Esophagus (tissue), 2 donors: ENCODE results near the gene PNLIPRP3. TPM values are rescaled to one million over a fixed set of nuclear protein-coding genes. Genes with fewer than 3 reads are reported as not detected.

Experiments
- H3K27ac ChIP-seq, 2 donors: one replicate each; pipeline ENCODE4 v1.5.1; 2013; ENCODE audit warnings: low read depth in 2 of 2, mild to moderate bottlenecking in 2 of 2, inconsistent platforms in 1 of 2, low read length in 1 of 2, moderate library complexity in 1 of 2
- H3K27me3 ChIP-seq, 2 donors: one replicate each; pipeline ENCODE4 v1.6.1; 2013; ENCODE audit warnings: low read length in 2 of 2, control low read depth in 1 of 2, mild to moderate bottlenecking in 1 of 2; ENCODE audit not compliant: insufficient read depth in 2 of 2, control insufficient read depth in 1 of 2
- H3K36me3 ChIP-seq, 2 donors: one replicate each; pipeline ENCODE4 v1.6.1; 2013; ENCODE audit warnings: low read length in 1 of 2; ENCODE audit not compliant: control insufficient read depth in 2 of 2, insufficient read depth in 2 of 2
- H3K4me1 ChIP-seq, 2 donors: one replicate each; pipeline ENCODE4 v1.6.1; 2013; ENCODE audit warnings: low read length in 1 of 2; ENCODE audit not compliant: control insufficient read depth in 2 of 2, insufficient read depth in 2 of 2
- H3K4me3 ChIP-seq, 2 donors: one replicate each; pipeline ENCODE4 v1.5.1; 2013; ENCODE audit warnings: low read length in 2 of 2, mild to moderate bottlenecking in 2 of 2, low read depth in 1 of 2, moderate library complexity in 1 of 2
- H3K9me3 ChIP-seq, 2 donors: one replicate each; pipeline ENCODE4 v1.6.1; 2013; ENCODE audit warnings: mild to moderate bottlenecking in 2 of 2, low read depth in 1 of 2, low read length in 1 of 2, moderate library complexity in 1 of 2; ENCODE audit not compliant: control insufficient read depth in 2 of 2, insufficient read depth in 1 of 2
- WGBS, 2 donors: extraction: QIAGEN DNeasy Blood & Tissue Kit; methylation state at CpG; one replicate each; pipeline ENCODE4 v1.1.7; 2013; 5-methylcytosine and 5-hydroxymethylcytosine counted together
- polyA plus RNA-seq, 2 donors: library from polyadenylated mRNA; stranded (reverse); fragments of 200-250 nt; gene quantifications; one replicate each; pipeline ENCODE4 v1.2.3, GENCODE V29; 2013
- donor health status: healthy with polysubstance abuse.
- donor health status: Bipolar disorder and iron deficiency.

PNLIPRP3 gene
- polyA plus RNA-seq, 2 donors: 2.6 to 7.9 TPM

DNA sequence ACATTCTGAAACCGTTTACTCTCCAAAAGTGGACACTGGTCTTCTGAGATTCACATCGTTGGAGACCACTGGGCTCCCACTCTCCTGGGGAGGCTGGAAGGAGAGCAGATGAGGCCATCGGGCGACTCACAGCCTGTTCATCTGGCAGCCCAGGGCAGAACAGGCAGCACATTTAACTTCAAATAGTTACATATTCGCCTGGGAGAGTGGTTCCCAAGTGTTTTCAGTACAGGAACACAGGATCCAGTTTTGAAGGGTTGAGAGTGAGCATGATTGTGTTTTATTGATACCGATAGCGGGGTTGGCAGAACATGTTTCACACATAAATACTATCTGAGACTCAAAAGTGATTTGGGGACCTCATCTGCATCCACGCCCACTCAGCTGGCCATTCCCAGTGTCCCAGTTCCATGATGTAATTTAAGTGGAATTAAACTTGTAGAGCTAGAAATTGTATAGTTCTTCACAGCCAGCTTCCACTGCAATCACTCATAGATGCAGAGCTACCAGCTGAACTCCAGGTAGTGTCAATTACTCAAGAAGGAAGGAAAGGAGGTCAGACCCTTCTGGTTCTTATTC is 95.2 kb downstream of the PNLIPRP3 start:
- no peaks in the 10 kb centered on the region for H3K36me3 ChIP-seq
- WGBS, 2 donors: 75 to 83% methylated on average over 8 of the region's 8 CpGs
- no peaks in the 10 kb centered on the region for H3K4me1 ChIP-seq
- H3K27ac ChIP-seq: no peak overlapping the region
- H3K9me3 ChIP-seq: no peaks in the 10 kb centered on the region
- H3K4me3 ChIP-seq: no peak overlapping the region
- H3K27me3 ChIP-seq: no peaks in the 10 kb centered on the region

- Histone ChIP-seq H3K9me3 (no peaks in the 10 kb centered on the region), H3K4me3 (no peak overlapping the region), H3K4me1 (no peaks in the 10 kb centered on the region), H3K27ac (no peak overlapping the region), H3K36me3 (no peaks in the 10 kb centered on the region), H3K27me3 (no peaks in the 10 kb centered on the region)
- 86 to 87% methylated on average over 3 of the region's 3 CpGs for WGBS, 2 donors
These were observed 97.1 kb downstream of the PNLIPRP3 start for GRCh38 chr10:116524736-116525135.

- H3K4me3 ChIP-seq: no peak overlapping the region
- no peaks in the 10 kb centered on the region for H3K9me3 ChIP-seq
- H3K4me1 ChIP-seq: no peaks in the 10 kb centered on the region
- WGBS, 2 donors: 48 to 51% methylated on average over 3 of the region's 3 CpGs
- H3K27me3 ChIP-seq: no peaks in the 10 kb centered on the region
- no peak overlapping the region for H3K27ac ChIP-seq
- H3K36me3 ChIP-seq: no peaks in the 10 kb centered on the region
These were observed 98.6 kb downstream of the PNLIPRP3 start for GRCh38 chr10:116526219-116526618.

Other genes with a start within 250 kb of the PNLIPRP3 start
- gene GFRA1, start 154.6 kb upstream of the PNLIPRP3 start, polyA plus RNA-seq: 1 to 10 TPM in 1 of 2 donors, under 1 TPM in 1; 0.73 to 1.3 TPM
- not detected for gene CCDC172, start 103.4 kb upstream of the PNLIPRP3 start, polyA plus RNA-seq
- gene PNLIP, start 118.1 kb downstream of the PNLIPRP3 start, polyA plus RNA-seq: under 1 TPM; 0.14 to 0.37 TPM
- under 1 TPM; 0.15 to 0.29 TPM for gene PNLIPRP1, start 163.1 kb downstream of the PNLIPRP3 start, polyA plus RNA-seq
- under 1 TPM; 0.05 to 0.14 TPM for gene PNLIPRP2, start 193.1 kb downstream of the PNLIPRP3 start, polyA plus RNA-seq